A673 (cell line): Measurements from ENCODE around the gene WFDC5.

ENCODE experiments used
- CTCF ChIP-seq: fragments of 300-800, 200-600 bp; sonication (generic); conservative IDR thresholded peaks from 2 replicates; pipeline ENCODE4 v1.5.1; 2017; ENCODE audit warnings: low read depth, mild to moderate bottlenecking, antibody characterized with exemption, low read length, moderate library complexity, mixed read lengths
- EZH2 ChIP-seq: fragments of 200-600 bp; sonication (generic); IDR thresholded peaks from 2 replicates; pipeline ENCODE4 v1.6.1; 2017; ENCODE audit warnings: borderline replicate concordance, low read depth, mild to moderate bottlenecking, mixed read lengths, antibody characterized with exemption, low read length; ENCODE audit not compliant: poor library complexity, severe bottlenecking

- TF ChIP-seq EZH2: no peak
- no peak for TF ChIP-seq CTCF
Observed at GRCh38 chr20:45094864-45095574, 20.0 kb downstream of the WFDC5 start.
